GM19099 (cell line): ENCODE results near the gene CYTH3.

ENCODE experiments used
- POLR2A ChIP-seq: IDR thresholded peaks from 3 replicates; pipeline ENCODE4 v1.6.1; 2011; ENCODE audit warnings: low read depth; ENCODE audit not compliant: insufficient read length; ENCODE audit errors: extremely low read depth

Gene CYTH3

DNA sequence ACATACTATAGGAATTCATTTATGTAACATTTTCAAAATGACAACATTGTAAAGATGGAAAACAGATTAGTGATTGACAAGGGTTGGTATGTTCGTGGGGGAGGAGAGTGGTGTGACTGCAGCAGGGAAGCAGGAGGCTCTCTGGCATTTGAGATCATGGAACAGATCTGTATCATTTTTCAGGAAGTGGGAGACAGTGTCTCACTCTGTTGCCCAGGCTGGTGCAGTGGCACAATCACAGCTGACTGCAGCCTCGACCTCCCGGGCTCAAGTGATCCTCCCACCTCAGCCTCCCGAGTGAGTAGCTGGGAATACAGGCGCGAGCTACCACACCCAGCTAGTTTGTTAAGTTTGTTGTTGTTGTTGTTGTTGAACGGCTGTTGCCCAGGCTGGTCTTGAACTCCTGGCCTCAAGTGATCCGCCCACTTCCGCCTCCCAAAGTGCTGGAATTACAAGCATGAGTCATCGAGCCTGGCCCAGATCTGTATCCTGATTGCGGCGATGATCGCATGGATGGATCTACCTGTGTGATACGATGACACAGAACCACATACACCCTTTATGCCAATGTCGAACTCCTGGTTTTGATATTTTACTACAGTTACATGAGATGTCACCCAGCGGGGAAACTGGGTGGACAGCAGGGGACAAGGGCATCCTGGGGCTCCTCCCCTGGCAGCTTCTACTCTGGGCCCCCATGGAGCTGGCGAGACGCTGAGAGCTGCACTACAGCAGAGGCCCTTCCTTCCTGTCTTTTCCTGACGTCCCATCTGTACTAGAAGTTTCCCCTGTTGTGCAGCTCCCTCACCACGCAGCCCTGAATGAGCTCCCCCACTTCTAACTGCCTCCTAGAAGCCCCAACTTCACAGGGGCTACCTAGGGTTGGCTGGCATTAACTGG is 12.3 kb upstream of the CYTH3 start:
- no peak for TF ChIP-seq POLR2A

DNA sequence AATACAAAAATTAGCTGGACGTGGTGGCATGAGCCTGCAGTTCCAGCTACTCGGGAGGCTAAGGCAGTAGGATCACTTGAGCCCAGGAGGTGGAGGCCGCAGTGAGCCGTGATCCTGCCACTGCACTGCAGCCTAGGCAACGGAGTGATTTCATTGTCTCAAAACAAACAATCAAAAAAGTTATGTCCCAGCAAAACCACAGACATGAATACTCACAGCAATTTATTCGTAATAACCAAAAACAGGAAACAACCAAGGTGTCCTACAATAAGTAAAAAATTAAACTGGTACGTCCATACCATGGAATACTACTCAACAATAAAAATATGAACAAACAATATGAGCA is 11.6 kb upstream of the CYTH3 start:
- no peak for TF ChIP-seq POLR2A

DNA sequence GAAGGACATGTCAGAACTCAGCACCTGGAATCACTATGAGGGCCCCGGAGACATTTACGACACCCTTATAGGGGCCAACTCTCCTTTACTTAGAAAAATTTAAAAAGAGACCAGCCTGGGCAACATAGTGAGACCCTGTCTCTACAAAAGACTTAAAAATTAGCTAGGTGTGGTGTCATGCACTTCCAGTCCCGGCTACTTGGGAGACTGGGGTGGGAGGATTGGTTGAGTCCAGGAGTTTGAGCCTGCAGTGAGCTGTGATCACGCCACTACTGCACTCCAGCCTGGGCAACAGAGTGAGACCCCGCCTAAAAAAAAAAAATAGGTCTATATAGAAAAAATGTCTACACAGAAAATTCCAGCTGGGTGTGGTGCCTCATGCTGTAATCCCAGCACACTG is 7.5 kb upstream of the CYTH3 start:
- TF ChIP-seq POLR2A, result no peak

DNA sequence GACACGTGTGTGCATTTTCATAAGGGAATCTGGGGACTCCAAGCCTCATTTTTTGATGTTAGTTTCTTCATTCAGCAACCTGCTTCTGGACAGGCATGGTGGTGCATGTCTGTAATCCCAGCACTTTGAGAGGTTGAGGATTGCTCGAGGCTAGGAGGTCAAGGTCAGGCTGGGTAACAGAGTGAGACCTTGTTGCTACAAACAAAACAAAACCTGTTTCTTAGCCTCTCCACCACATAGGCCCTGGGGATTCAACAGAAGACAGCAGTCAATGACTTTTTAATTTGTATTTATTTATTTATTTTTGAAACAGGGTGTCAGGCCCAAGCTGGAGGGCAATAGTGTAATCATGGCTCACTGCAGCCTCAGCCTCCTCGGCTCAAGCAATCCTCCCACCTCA is 6.9 kb upstream of the CYTH3 start:
- no peak for TF ChIP-seq POLR2A

DNA sequence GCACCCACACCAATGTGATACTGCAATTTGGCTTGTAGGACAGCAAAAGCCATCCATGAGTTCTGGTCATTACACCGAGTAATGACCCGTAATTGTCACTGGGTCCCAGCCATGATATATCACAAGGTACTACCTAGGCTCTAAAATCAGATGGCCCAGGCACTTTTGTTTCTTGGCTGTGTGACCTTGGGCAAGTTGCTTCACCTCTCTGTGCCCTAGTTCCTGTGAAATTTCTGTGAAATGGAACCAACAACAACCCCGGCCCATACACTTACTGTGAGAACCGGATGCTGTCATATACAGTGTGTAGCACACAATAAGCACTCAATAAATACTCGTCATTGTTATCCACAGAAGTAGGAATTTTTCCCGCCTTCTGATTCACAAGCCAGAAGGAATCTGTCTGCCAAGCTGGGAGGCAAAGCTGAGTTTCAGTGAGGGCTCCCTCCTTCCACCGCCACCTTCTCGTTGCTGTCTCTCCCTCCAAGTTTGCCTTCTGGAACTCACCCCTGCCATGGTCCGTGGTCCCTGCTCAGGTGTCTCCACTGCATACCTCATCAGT is 6.4 kb upstream of the CYTH3 start:
- no peak for TF ChIP-seq POLR2A

DNA sequence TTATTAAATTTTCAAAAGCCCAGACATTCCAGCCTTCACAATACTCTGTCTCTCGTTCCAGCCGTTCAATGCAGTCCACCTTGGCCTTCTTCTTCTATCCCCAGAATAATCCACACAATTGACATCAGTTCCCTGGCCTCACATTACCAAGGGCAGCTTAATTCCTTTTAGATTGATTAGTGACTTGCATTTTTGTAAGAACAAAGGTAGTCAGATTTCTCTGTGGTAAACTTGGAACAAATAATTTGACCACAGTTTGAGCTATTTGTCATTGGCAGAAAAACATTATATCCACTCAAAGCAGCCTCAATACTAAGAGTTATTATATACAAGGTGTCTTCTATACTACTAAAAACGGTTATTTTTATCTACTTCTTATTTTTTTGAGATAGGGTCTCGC is 5.1 kb upstream of the CYTH3 start:
- TF ChIP-seq POLR2A, result no peak

DNA sequence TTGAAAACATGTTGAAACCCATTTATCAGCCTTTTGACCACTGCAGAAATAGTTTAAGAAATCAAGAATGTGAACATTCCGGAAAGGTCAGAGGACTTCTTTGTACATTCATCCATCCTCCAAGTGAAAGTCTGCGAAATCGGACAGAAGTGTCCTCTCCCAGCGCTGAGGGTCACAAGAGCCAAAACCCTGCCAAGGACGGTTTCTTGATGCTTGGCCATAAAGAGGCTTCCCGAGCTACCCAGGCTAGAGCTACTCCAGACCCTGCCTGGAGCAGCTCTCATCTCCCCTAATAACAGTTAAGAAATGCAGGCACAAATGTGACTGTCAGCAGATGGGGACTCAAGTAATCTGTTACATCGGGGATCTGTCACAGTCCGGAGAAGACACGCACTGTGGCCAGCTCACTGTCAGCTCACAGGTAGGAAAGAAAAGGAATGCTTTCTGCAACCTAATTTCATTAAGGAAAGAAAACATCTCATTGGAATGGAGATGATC is 4.5 kb upstream of the CYTH3 start:
- no peak for TF ChIP-seq POLR2A

DNA sequence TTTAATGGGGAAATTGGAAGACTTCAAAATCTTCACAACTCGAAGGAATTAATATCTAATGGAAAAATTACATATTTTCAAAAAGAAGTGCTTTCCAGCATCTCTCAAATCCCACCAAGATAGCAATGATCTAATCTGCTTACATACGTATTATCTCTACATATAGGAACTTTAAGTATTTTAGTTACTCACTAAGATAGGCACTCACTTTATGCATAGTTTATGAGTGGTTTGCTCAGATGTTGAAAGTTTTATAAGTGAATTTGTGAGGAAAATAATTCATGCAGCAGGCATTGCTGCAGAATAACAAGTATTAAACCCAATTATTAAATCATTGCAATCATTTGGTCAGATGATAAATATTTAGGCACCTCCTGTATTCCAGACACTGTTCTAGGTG is 2.3 kb upstream of the CYTH3 start:
- TF ChIP-seq POLR2A, result no peak

DNA sequence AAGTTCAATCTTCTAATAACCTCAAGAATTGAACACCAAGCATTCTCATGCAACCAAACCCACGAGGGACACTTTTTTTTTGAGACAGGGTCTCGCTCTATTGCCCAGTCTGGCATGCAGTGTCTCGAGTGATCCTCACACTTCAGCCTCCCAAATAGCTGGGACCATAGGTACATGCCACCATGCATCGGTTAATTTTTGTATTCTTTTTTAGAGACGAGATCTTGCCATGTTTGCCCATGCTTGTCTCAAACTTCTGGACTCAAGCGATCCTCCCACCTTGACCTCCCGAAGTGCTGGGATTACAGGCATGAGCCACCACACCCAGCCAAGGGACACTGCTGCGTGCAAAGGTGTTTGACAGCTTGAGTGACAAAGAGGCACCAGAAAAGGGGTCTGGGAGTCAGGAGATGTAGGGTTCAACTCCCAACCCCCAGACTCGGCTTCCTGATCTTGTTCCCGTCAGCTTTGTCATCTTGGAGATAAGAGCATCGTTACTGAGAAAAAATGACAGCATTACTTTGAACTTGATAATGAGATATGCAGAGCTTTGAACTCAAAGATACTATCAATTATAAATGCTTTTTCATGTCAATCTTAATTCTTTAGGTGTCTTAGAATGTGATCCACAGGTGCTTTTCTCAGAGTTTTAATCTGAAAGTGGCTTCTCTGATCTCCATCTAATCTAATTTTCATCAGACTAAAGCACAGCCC is 1.6 kb upstream of the CYTH3 start:
- TF ChIP-seq POLR2A, result no peak

DNA sequence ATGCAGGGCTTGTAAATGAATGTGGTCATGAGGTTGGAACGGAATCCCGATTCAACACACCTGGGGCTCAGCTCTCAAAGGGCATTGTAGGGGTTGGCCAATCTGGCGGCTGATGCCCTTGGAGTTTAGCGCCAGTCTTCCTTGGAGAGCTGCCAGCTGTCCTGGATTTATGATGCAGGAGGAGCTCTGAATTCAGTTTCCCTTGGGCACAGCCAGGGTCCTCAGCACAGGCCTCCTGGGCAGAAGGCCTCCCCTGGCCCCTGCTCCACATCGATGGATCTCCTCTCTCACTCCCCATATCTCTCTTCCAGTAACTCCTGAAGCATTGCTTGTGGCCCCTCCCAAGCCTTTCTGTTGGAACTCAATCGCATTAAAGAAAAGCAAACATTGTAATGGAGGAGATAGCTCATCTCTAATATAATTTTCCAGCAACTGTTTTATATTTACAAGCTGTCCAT is 985 bp upstream of the CYTH3 start:
- no peak for TF ChIP-seq POLR2A

DNA sequence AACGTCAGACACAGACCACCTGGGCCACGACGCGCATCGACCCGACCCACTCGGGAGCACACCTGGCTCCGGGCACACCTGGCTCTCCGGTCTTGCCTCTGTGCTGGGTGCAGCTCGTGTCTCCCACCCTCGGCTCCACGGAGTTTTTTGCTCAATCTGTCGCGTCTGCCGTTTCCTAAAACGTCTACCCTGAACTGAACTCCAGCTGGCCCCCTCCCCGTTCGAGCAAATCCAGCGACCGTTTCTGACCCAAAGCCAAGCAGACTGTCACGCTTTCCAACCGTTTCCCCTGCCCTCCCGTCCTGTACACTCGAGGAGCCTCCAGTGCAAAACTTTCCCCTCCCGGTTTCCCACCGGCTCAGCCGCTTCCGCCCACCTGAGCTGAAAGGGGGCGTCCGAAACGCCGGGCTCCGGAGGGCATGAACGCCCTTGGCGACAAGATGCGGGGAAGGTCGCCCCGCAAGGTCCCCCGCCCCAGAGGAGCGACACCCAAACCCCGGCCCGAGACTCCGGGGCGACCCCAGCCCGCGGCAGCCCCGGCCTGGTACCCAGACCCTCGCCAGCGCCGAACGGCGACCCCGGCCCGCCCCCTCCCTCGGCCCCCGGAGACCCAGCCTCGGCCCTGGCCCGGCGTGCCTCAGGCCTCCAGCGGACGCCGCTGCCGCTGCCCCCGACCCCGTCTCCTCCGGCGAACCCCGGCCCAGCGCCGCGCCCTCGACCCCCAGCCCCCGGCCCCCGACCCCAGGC is 557 bp downstream of the CYTH3 start:
- TF ChIP-seq POLR2A, result no peak

DNA sequence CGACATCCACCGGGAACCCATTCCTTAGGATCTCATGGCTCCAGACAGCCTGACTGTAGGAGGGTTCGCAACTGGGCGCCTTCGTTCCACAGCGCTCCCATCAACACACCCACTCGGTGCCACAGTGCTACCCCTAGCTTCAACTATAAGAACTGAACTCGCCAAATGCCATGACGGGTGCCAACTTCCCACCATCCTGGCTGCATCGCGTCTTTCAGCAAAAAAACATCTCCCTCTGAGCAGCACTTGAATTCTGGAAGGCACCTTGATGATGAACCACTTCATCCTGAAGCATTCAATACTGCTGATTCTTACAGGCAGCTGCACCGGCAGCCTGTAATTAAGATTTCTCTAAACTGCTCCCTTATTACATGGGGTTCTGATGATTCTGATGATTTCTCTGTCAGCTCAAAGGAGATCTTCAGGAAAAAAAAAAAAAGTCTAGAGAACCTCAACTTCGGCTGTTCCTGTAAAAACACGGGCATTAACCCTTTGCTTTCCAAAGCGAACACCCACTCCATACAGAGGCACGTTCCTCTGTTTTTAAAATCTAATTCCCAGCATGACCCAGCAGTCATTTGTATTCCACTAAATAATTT is 1.3 kb downstream of the CYTH3 start:
- no peak for TF ChIP-seq POLR2A

DNA sequence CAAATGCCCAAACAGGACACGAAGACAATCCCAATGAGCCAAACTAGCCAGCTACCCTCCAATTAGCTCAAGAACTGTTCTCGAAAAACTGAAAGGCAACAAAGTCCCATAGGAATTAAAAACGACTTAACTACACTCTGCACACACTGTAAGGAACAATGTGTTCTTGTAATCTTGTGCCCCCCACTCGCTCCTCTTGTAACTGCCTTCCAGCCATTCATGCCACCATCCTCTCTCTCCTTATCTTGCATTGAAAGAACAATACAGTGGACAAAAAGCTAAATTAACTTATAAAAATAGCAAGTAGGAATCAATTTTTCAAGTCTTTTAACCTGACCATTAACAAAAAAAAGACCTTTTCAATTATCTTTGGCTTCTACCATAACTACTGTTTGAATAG is 2.9 kb downstream of the CYTH3 start:
- no peak for TF ChIP-seq POLR2A

DNA sequence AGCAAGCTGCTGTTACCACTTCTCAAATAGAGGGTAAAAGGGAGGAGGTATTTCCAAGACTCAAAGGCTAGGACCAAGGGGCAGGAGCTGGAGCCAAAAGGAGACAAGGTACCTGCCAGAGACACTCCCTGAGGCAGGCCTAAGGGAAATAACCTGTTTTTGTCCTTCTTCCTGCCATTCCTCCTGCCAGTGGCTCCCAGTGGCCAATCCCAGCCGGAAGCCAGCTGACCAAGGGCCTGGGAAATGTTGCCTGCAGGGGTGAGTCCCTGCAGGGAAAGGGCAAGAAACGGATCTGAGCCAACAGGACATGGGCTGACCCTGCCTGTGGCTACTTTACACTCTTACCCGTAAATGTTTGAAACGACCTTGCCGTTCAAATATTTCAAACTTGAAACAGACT is 3.5 kb downstream of the CYTH3 start:
- no peak for TF ChIP-seq POLR2A
